HCT116 (cell line): Measurements from ENCODE around the gene RNF41. TPM values are rescaled to one million over a fixed set of nuclear protein-coding genes. Genes with fewer than 3 reads are reported as not detected.

Experiments
- ATAC-seq: fragments of 200-7000 bp; cut with Tn5 transposase; 2 replicates; pipeline ENCODE4 v1.9.1; 2020; ENCODE audit warnings: mild to moderate bottlenecking, moderate library complexity
- BruUV-seq: library from RNA; stranded (reverse); fragments of 400-500 nt; replicated peaks from 2 replicates; lab custom pipeline; 2021; lab: Mats Ljungman, UMichigan
- CTCF ChIA-PET: fragments of 300-600 bp; sonication (Branson Sonifier 250); formaldehyde crosslinking; loops from one replicate; lab custom pipeline; 2021; ENCODE audit warnings: antibody characterized with exemption; lab: Charles Lee
- POLR2A ChIA-PET: fragments of 300-600, 350-600 bp; sonication (Branson Sonifier 250); formaldehyde crosslinking; loops from one replicate; lab custom pipeline; 2021; ENCODE audit warnings: antibody characterized with exemption; lab: Charles Lee
- RAD21 ChIA-PET, 2 experiments: fragments of 300-600 bp; sonication (Branson Sonifier 250); formaldehyde crosslinking; loops; one replicate each; lab custom pipeline; 2023; ENCODE audit warnings: low total read pairs in 2 of 2; ENCODE audit not compliant: uncharacterized antibody in 2 of 2, unreplicated experiment in 2 of 2, low non-redundant PET in 1 of 2; lab: Charles Lee
- DNase-seq: peaks from one replicate; pipeline ENCODE4 v3.0.0-alpha.2; 2010; ENCODE audit warnings: low read depth, low spot score
- H2AFZ ChIP-seq: fragments of 200-600 bp; shearing (Covaris generic), sonication (generic); 2 replicates; pipeline ENCODE4 v1.6.1; 2017; ENCODE audit warnings: low read depth, mixed run types, mixed read lengths, antibody characterized with exemption, low read length; ENCODE audit not compliant: poor library complexity, severe bottlenecking
- H3K27ac ChIP-seq: 2 replicates; pipeline ENCODE4 v1.5.1; 2012; ENCODE audit warnings: low read depth, low read length
- H3K27me3 ChIP-seq: fragments of 200-600 bp; sonication (generic); 2 replicates; pipeline ENCODE4 v1.6.1; 2016; ENCODE audit warnings: mixed run types, low read length, mixed read lengths; ENCODE audit not compliant: insufficient read depth
- H3K36me3 ChIP-seq, 2 experiments: fragments of 200-500 bp in 1 of 2; fragments of 200-600 bp in 1 of 2; sonication (Bioruptor generic) in 1 of 2; sonication (generic) in 1 of 2; 2 replicates each; pipeline versions ENCODE4 v1.5.1 to v1.6.1; 2014 to 2016; ENCODE audit warnings: low read length in 2 of 2, inconsistent platforms in 1 of 2, mixed read lengths in 1 of 2, mixed run types in 1 of 2; ENCODE audit not compliant: insufficient read depth in 2 of 2, control insufficient read depth in 1 of 2
- H3K4me1 ChIP-seq, 2 experiments: fragments of 200-600 bp in 1 of 2; sonication (generic) in 1 of 2; 2 replicates each; pipeline versions ENCODE4 v1.5.1 to v1.6.1; 2012 to 2017; ENCODE audit warnings: low read length in 2 of 2, inconsistent platforms in 1 of 2, mild to moderate bottlenecking in 1 of 2, mixed read lengths in 1 of 2, mixed run types in 1 of 2, moderate library complexity in 1 of 2; ENCODE audit not compliant: insufficient read depth in 2 of 2, control insufficient read depth in 1 of 2
- H3K4me2 ChIP-seq: fragments of 200-600 bp; sonication (generic); 2 replicates; pipeline ENCODE4 v1.6.1; 2017; ENCODE audit warnings: mixed run types, low read length, mixed read lengths
- H3K4me3 ChIP-seq, 2 experiments: fragments of 200-600 bp in 1 of 2; sonication (generic) in 1 of 2; replicated peaks in 1 of 2; 2 replicates each; pipeline ENCODE4 v1.5.1; 2011 to 2016; ENCODE audit warnings: low read length in 2 of 2, control low read depth in 1 of 2, low read depth in 1 of 2, mild to moderate bottlenecking in 1 of 2, mixed read lengths in 1 of 2, mixed run types in 1 of 2
- H3K79me2 ChIP-seq: fragments of 200-600 bp; sonication (generic); 2 replicates; pipeline ENCODE4 v1.6.1; 2017; ENCODE audit warnings: mild to moderate bottlenecking, mixed run types, low read length, moderate library complexity, mixed read lengths; ENCODE audit not compliant: insufficient read depth
- H3K9ac ChIP-seq: fragments of 200-600 bp; sonication (generic); 2 replicates; pipeline ENCODE4 v1.6.1; 2016; ENCODE audit warnings: low read length, mixed read lengths
- H3K9me2 ChIP-seq: fragments of 200-600 bp; sonication (generic), shearing (Covaris generic); 2 replicates; pipeline ENCODE4 v1.6.1; 2017; ENCODE audit warnings: mixed run types, mild to moderate bottlenecking, moderate library complexity; ENCODE audit not compliant: insufficient read depth
- H3K9me3 ChIP-seq, 2 experiments: fragments of 200-500 bp in 1 of 2; fragments of 200-600 bp in 1 of 2; sonication (Bioruptor generic) in 1 of 2; sonication (generic) in 1 of 2; 2 replicates each; pipeline ENCODE4 v1.6.1; 2014 to 2017; ENCODE audit warnings: low read length in 2 of 2, mixed read lengths in 2 of 2, inconsistent platforms in 1 of 2, low read depth in 1 of 2, mild to moderate bottlenecking in 1 of 2, mixed run types in 1 of 2, moderate library complexity in 1 of 2; ENCODE audit not compliant: control insufficient read depth in 1 of 2, insufficient read depth in 1 of 2
- H4K20me1 ChIP-seq: fragments of 200-600 bp; sonication (generic), shearing (Covaris generic); 2 replicates; pipeline ENCODE4 v1.6.1; 2017; ENCODE audit warnings: mixed run types, mild to moderate bottlenecking, moderate library complexity; ENCODE audit not compliant: insufficient read depth
- CBX3 ChIP-seq: IDR thresholded peaks from 2 replicates; pipeline ENCODE4 v1.6.1; 2012; ENCODE audit warnings: low read depth
- ELF1 ChIP-seq: IDR thresholded peaks from 2 replicates; pipeline ENCODE4 v1.6.1; 2012; ENCODE audit warnings: low read depth, borderline replicate concordance
- EZH2 ChIP-seq: fragments of 200-600 bp; sonication (generic); IDR thresholded peaks from 2 replicates; pipeline ENCODE4 v1.6.1; 2017; ENCODE audit warnings: antibody characterized with exemption, mixed run types
- EZH2phosphoT487 ChIP-seq: fragments of 200-600 bp; IDR thresholded peaks from 2 replicates; pipeline ENCODE4 v1.6.1; 2018; ENCODE audit warnings: antibody characterized with exemption, borderline replicate concordance
- POLR2AphosphoS5 ChIP-seq: IDR thresholded peaks from 2 replicates; pipeline ENCODE4 v1.6.1; 2011; ENCODE audit warnings: mild to moderate bottlenecking, low read depth, low read length, moderate library complexity
- RAD21 ChIP-seq: IDR thresholded peaks from 2 replicates; pipeline ENCODE4 v1.6.1; 2012; ENCODE audit warnings: low read depth, mild to moderate bottlenecking
- SP1 ChIP-seq: IDR thresholded peaks from 2 replicates; pipeline ENCODE4 v1.6.1; 2012; ENCODE audit warnings: low read depth
- SRF ChIP-seq: IDR thresholded peaks from 2 replicates; pipeline ENCODE4 v1.6.1; 2012; ENCODE audit warnings: low read depth
- ZFX ChIP-seq: fragments of 450-650 bp; IDR thresholded peaks from 2 replicates; pipeline ENCODE4 v1.6.1; 2017
- intact Hi-C: fragments of 100-400 bp; cut with micrococcal nuclease; formaldehyde crosslinking; loops from 2 replicates; pipeline ENCODE4 v1.10.0; 2022
- total RNA-seq: library from RNA; stranded (reverse); gene quantifications from one replicate; pipeline ENCODE4 v1.2.1, GENCODE V29; 2021; ENCODE audit not compliant: unreplicated experiment
- TF ChIP-seq, protein P1 (sequence below): IDR thresholded peaks from 2 replicates; pipeline ENCODE4 v1.6.1; 2012
- TF ChIP-seq, protein P2 (sequence below), 3 experiments: fragments of 200-600 bp in 1 of 3; sonication (generic) in 1 of 3; IDR thresholded peaks in 2 of 3; conservative IDR thresholded peaks in 1 of 3; 2 replicates each; pipeline ENCODE4 v1.5.1; 2012 to 2017; ENCODE audit warnings: low read depth in 2 of 3, low read length in 2 of 3, antibody characterized with exemption in 1 of 3, borderline replicate concordance in 1 of 3, control low read depth in 1 of 3, mild to moderate bottlenecking in 1 of 3, mixed read lengths in 1 of 3, mixed run types in 1 of 3, moderate library complexity in 1 of 3; ENCODE audit not compliant: insufficient read depth in 1 of 3
- TF ChIP-seq, protein P3 (sequence below): IDR thresholded peaks from 2 replicates; pipeline ENCODE4 v1.6.1; 2012
- TF ChIP-seq, protein P4 (sequence below): IDR thresholded peaks from 2 replicates; pipeline ENCODE4 v1.6.1; 2011; ENCODE audit warnings: mild to moderate bottlenecking, low read length, moderate library complexity; ENCODE audit not compliant: insufficient replicate concordance; ENCODE audit errors: extremely low read depth

RNF41 gene
- total RNA-seq, 1 experiment from 2014 or later, result 40.6 TPM

DNA sequence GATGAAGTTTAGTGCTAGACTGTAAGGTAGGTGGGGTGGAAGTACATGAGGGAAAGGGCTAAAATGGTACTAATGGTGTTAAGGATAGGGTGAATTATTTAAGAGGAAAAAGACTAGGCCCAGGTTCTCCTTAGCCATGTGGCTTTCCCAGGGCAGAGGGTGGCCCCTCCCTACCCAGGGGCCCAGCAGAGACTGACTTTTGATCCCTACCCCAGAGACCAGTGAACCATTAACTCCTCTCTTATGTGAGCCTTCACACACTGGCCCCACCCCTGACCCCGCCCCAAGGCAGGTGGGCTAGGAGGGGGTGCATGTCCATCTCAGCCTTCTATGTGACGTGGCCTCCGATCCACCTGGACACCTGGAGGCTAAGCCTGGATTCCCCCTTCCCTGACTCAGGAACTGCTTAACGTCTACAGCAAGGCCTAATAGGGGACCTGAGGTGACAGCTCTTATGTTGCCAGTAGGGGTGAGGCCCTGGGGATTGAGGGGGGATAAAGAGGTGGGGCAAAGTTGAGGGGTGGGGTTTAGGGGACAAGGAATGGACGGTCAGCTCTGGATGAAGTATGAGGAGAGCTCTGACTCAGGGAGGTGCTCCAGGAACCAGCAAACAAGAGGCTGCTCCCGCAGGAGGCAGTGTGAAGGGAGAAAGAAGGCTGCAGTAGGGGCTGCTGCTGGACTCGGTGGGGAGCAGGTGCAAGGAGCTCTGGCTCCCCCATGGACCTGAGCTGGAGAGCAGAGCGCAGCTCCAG, 8.9 kb upstream of the RNF41 start:
- no peak for DNase-seq
- no peaks in the 10 kb centered on the region for H3K79me2 ChIP-seq
- H3K36me3 ChIP-seq, result peaks cover 0 to 2% of the 10 kb centered on the region in 2 experiments; a peak in 1 of 4 replicates
- no peaks in the 10 kb centered on the region for H4K20me1 ChIP-seq
- peak; percentile 19; the same call in 1 of the 2 replicates for ATAC-seq
- no peak overlapping the region for H3K9ac ChIP-seq
- no peaks in the 10 kb centered on the region for H3K9me2 ChIP-seq
- no TSS peak for BruUV-seq
- POLR2A ChIA-PET, result no interaction called here
- no peak overlapping the region for H2AFZ ChIP-seq
- CTCF ChIA-PET, result no interaction called here
- no peak overlapping the region for H3K27ac ChIP-seq
- no peaks in the 10 kb centered on the region for H3K27me3 ChIP-seq
- no peak overlapping the region for H3K4me3 ChIP-seq
- no peak for TF ChIP-seq CBX3
- H3K4me2 ChIP-seq, result no peak overlapping the region
- no peaks in the 10 kb centered on the region for H3K9me3 ChIP-seq
- intact Hi-C loops, result no loop called here
- H3K4me1 ChIP-seq, result peaks cover 0 to 6% of the 10 kb centered on the region in 2 experiments; a peak in 1 of 4 replicates
- RAD21 ChIA-PET, result no interaction called here

DNA sequence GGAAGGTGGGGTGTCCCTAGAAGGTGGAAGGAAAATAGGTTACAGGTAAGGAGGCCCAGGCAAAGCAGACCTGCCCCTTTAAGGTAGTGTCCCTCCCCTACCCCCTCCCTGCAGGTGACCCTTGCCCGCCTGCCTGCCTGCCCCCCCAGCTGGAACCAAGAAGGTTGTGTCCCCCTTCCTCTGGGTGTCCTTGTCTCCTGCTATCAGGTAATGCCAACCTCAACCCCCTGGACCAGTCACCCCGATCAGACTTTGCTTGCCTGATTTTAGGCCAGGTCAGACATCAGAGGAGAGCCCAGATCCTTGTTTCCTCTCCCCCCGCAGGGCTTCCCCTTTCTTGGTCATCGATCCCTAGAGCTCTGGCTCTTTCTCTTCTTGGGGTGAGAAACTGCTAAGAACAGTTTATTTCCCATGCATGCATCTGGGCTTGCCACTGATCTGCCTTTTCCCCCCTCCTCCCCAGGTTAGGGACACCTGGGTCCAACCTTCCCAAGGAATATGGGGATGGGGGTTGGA, 8.3 kb upstream of the RNF41 start, which contains the start of gene SLC39A5:
TSS of gene SLC39A5 (plus strand) at position 136 of the 516 bp plus-strand sequence. CDS start 1,224 bp downstream, outside the sequence.
- Histone ChIP-seq H2AFZ (no peak within 1 kb of the TSS), H3K4me1 (peaks cover 0 to 10% of the 10 kb centered on the region in 2 experiments; a peak in 1 of 4 replicates), H3K4me2 (no peak within 1 kb of the TSS), H3K27ac (no peak within 1 kb of the TSS), H3K9ac (no peak within 1 kb of the TSS), H4K20me1 (no peaks in the 10 kb centered on the region), H3K4me3 (no peak within 1 kb of the TSS), H3K9me3 (no peaks in the 10 kb centered on the region), H3K9me2 (no peaks in the 10 kb centered on the region), H3K79me2 (no peaks in the 10 kb centered on the region), H3K27me3 (no peaks in the 10 kb centered on the region), H3K36me3 (no peaks in the 10 kb centered on the region)
- BruUV-seq, result no TSS peak
- RAD21 ChIA-PET, result no interaction called here
- CTCF ChIA-PET, result no interaction called here
- POLR2A ChIA-PET, result no interaction called here
- TF ChIP-seq, protein P1, sequence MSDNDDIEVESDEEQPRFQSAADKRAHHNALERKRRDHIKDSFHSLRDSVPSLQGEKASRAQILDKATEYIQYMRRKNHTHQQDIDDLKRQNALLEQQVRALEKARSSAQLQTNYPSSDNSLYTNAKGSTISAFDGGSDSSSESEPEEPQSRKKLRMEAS, result no peak
- TF ChIP-seq POLR2AphosphoS5 (no peak), ELF1 (no peak), EZH2 (no peak), SRF (no peak), SP1 (no peak), EZH2phosphoT487 (no peak), RAD21 (no peak), ZFX (no peak)
- TF ChIP-seq, protein P2, sequence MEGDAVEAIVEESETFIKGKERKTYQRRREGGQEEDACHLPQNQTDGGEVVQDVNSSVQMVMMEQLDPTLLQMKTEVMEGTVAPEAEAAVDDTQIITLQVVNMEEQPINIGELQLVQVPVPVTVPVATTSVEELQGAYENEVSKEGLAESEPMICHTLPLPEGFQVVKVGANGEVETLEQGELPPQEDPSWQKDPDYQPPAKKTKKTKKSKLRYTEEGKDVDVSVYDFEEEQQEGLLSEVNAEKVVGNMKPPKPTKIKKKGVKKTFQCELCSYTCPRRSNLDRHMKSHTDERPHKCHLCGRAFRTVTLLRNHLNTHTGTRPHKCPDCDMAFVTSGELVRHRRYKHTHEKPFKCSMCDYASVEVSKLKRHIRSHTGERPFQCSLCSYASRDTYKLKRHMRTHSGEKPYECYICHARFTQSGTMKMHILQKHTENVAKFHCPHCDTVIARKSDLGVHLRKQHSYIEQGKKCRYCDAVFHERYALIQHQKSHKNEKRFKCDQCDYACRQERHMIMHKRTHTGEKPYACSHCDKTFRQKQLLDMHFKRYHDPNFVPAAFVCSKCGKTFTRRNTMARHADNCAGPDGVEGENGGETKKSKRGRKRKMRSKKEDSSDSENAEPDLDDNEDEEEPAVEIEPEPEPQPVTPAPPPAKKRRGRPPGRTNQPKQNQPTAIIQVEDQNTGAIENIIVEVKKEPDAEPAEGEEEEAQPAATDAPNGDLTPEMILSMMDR (IDR thresholded peaks at IDR 0.05 in 2 of 3, conservative IDR thresholded peaks at IDR 0.05 in 1 of 3; ENCODE audit: borderline replicate concordance in 1 of 3, insufficient read depth in 1 of 3, low read depth in 2 of 3, low read length in 2 of 3), result no peak
- TF ChIP-seq, protein P3, sequence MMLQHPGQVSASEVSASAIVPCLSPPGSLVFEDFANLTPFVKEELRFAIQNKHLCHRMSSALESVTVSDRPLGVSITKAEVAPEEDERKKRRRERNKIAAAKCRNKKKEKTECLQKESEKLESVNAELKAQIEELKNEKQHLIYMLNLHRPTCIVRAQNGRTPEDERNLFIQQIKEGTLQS, result no peak
- TF ChIP-seq, protein P4, sequence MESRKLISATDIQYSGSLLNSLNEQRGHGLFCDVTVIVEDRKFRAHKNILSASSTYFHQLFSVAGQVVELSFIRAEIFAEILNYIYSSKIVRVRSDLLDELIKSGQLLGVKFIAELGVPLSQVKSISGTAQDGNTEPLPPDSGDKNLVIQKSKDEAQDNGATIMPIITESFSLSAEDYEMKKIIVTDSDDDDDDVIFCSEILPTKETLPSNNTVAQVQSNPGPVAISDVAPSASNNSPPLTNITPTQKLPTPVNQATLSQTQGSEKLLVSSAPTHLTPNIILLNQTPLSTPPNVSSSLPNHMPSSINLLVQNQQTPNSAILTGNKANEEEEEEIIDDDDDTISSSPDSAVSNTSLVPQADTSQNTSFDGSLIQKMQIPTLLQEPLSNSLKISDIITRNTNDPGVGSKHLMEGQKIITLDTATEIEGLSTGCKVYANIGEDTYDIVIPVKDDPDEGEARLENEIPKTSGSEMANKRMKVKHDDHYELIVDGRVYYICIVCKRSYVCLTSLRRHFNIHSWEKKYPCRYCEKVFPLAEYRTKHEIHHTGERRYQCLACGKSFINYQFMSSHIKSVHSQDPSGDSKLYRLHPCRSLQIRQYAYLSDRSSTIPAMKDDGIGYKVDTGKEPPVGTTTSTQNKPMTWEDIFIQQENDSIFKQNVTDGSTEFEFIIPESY, result no peak
- no peak for ATAC-seq
- no peak for DNase-seq
- intact Hi-C loops, result no loop called here
